NCI-H2227 treated with DMSO at 0.1 percent for 48 hours (cell line): ENCODE results near the gene CCDC54.
"Not testable (repeated sequence)": the region's sequence is repeated elsewhere in the genome, so short reads cannot be mapped to it uniquely, and the experiment has no call there.

ENCODE experiments used
- DNase-seq: peaks from one replicate; lab custom pipeline; 2025; lab: John Stamatoyannopoulos, UW

CCDC54 gene

DNA sequence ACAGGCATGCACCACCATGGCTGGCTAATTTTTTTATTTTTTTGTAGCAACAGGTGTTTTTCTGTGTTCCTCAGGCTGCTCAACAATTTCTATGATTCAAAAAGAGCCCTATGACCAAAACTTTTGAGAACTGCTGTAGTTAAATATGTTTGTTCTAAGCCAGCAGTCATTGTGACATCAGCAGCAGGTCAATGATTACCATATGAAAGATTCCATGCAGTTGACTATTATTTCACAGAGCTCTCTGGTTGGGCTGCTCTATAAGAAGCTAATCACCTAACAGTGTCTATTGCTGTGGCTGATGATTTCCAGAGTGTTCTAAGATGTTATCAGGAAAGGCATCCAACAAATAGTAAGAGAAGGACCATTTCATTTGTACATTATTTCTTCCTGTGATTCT is at the start of gene CCDC54:
Gene CCDC54 (plus strand): TSS at position 289 of the 400 bp plus-strand sequence. CDS start 149 bp downstream, outside the sequence.
- no peak for DNase-seq

DNA sequence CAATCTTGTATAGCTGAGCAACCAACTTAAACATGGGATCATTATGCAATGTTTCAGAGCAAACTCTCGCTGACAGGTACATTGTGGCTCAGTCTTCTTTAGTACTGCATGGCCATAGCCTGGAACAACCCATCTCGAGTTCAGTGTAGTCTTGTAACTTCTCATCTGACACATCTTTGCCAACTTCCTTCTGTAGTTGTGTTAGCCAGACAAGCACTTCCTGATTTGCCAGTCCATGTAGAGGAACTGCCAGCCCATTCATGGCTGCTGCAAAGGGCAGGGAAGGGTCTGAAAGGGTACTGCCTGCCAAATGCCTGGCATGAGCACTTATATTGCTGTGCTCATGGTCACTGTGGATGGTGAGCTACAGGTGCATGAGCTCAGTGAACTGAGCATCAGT is 49.2 kb upstream of the CCDC54 start:
- no peak for DNase-seq

DNA sequence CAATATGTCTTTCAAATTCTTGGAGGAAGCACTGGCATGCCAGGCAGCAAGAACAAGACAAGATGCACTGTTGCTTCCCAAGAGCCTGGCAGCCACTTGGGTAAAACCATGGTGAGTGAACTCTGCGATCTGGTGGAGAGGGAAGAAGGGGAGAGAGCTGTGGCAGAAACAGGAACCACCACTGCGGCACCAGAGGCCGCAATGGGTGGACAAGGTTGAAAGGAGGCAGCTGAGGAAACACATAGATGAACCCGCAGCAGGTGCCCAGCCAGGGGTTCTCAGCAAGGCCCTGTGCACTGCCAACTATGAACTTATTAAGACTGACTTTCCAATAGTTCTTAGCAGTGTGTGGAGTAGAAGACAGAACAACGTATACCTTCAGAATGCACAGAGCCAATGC is 48.2 kb upstream of the CCDC54 start:
- DNase-seq = no peak

DNA sequence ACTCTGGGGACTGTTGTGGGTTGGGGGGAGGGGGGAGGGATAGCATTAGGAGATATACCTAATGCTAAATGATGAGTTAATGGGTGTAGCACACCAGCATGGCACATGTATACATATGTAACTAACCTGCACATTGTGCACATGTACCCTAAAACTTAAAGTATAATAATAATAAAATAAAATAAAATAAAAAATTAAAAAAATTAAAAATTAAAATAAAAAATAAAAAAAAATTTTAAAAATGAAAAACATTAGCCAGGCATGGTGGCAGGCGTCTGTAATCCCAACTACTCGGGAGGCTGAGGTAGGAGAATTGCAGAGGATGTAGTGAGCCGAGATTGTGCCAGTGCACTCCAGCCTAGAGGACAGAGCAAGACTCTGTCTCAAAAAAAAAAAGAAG is 37.5 kb upstream of the CCDC54 start:
- not testable (repeated sequence) for DNase-seq

DNA sequence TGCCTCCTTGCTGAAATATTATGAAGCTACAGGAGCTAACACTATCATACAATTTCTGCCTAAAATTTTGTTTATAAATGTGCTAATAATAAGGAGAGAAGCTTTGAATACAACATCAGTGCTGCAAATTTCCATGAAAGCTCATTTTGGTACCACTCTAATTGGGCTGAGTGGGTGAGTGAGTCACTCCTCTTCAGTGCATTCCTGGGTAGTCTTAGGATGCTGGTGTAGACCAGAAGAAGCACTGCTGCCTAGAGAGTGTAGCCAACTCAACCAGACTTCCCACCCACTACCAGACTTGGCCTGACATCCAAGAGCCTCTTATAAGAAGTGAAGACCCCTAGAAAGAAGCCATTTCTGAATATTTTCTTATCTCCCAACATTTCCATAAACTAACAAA is 32.5 kb upstream of the CCDC54 start:
- no peak for DNase-seq

DNA sequence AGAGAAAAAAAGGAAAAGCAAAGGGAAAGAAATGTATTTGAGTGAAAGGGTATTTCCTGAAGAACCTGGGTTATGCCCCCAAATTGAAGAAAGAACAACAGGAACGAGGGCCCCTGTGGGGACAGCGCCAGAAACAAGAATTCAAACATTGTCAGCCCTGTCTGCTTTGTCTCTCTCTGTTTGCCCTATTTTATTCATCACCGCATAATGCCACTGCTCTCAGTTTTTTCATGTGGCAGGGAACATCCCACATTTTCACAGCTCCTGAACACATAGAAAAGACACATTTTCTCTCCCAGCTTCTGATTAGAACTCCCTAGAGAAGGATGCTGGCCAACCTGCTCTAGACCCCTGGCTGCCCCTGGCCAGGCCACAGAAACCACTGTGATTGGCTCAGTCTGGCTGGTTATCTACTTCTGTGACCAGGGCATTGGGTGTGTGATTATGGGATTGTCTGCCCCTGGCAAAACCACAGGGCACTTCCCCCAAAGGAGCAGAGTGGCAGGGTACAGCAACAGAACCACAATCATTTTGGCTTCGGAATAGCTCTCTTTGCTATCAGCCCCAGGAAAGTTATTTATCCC is 31.3 kb upstream of the CCDC54 start:
- DNase-seq = no peak

DNA sequence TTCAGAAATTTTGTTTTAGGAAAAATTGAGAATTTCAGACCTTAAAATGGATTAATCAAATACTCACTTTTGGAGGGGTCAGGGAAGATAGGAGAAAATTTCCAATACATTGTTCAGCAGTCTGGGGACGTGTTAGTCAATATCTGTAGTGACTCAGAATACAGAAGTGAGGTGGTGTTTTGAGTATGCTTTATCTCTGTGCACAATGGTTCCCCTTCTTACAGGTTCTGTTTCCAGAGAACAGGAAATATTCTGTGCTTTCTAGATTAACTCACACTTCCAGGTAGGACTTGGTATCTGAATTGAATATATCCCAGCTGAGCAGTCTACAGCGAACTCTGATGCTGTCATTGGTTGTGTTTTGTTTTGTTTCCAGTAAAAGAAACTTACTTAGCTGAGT is 30.7 kb upstream of the CCDC54 start:
- no peak for DNase-seq

DNA sequence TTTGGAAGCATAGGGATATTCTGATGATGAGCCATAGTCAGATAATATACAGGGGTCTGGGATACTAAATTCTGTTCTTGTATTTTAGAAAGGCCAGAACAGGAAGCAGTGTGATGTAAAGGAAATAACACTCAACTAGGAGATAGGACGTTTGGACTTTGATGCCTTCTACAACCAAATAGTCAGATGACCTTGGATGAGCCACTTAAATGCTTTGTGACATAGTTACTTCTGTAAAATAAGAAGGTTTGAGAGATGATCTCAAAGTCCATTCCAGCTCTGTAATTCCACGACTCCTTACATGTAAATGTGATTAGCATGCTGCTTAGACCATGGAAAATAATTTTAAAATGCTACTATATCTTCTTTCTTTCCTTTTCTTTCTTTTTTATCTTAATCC is 29.5 kb upstream of the CCDC54 start:
- no peak for DNase-seq

DNA sequence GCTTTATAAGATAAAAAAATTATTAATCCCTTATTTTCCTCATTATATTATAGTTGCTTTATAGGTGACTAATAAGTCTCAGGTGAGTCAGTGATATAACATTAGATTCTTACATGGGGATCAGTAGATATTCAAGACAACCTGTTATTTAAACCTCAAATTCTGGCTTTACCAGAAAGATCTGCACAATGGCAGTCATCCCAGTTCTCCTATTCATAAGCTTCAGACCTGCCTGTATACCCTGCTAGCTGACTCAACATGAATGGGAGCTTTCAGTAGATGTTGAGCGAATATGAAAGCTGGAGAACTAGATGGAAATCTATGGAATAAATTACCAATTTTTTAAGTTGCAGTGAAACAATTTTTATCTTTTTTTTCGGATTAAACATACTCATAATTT is 20.5 kb upstream of the CCDC54 start:
- DNase-seq = no peak

DNA sequence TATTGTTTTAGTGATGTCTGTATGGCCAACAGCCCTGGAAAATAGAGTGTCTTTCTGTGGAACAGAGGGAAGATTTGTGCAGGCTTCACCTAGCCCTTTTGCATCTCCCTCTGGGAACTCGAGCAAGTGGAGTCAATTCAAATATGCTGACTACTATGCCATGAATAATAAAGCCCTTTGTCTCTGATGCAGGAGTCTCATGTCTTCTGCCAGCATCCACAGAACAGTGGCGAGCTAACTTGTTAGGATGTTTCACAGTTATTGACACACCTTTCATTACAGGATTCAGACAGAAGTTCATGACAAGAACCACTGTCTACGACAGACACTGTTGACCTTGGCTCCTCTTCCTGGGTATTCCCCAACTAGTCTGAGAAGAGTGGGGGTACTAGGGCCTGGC is 15.6 kb upstream of the CCDC54 start:
- no peak for DNase-seq

DNA sequence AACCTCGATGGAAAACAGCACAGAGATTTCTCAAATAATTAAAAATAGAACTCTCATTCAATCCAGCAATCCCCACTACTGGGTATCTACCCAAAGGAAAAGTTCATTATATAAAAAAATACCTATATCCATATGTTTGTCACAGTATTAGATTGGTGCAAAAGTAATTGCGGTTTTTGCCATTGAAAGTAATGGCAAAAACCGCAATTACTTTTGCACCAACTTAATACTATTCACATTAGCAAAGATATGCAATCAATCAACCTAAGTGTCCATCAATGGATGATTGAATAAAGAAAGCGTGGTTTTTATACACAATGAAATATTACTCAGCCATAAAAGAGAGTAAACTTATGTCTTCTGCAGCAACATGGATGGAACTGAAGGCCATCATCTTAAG is 12.2 kb upstream of the CCDC54 start:
- DNase-seq = no peak

DNA sequence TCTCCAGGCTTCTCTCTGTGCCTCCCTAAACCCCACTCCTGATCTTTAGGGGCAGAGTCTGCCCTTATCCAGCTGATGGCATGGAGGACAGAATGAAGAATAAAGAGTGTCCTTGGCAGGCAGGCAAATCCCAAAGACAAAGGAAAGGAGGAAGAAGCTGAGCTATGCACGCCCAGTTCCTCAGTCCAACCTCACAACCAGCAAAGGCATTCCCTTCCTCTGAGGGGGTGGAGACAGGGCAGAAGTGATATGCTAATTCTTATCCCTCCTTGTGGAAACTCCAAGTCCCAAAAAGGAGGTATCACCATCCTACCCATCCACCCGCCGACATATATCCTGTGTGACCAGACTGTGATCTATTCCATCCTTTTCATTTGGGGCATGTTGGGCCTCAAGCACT is 10.5 kb upstream of the CCDC54 start:
- DNase-seq = no peak

DNA sequence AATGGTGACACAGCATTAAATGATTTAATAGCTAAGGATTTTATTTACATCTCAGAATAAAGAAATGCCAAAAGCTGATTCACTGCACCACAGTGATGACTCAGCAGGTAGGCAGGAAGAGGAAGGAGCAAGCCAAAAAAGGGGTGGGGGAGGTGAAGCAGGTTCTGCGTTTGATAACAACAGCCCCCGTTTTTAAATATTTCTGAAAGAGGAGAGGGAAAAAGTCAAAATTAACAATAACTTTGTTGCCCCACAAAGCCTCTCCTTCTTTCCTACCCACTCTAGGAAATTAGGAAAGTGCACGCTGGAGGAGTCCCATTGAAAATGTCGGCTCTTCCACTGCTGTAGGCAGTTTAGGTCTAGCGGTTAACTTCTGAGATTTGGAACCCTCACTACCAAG is 9.9 kb upstream of the CCDC54 start:
- DNase-seq = no peak

DNA sequence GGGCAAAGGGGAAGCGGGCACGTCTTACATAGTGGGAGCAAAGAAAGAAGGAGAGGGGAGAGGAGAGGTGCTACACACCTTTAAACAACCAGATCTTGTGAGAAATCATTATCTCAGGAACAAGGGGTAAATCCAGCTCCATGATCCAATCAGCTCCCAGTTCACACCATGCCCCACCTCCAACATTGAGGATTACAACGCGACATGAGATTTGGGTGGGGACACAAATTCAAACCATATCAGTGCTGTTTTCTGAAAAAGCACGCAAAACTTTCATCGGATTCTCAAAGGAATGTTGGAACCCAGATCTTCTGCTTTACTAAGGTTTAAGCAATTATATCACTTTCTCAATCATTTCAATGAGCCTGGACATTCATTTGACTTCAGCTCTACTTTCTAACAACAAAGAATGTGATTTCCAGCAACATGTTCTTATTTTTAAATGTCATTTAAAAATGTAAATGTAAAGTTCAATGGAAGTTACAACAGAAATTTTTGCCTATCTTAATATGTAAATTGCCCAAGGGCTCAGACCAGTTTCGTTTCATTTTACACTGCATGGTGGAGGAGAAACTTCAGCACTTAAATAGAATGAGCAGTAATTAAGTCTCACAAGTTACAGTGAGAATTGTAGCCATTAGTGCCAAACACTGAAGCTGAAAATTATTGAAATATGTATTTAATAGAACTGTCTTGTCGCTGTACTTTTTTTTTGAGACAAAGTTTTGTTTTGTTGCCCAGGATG is 8.4 kb upstream of the CCDC54 start:
- no peak for DNase-seq

DNA sequence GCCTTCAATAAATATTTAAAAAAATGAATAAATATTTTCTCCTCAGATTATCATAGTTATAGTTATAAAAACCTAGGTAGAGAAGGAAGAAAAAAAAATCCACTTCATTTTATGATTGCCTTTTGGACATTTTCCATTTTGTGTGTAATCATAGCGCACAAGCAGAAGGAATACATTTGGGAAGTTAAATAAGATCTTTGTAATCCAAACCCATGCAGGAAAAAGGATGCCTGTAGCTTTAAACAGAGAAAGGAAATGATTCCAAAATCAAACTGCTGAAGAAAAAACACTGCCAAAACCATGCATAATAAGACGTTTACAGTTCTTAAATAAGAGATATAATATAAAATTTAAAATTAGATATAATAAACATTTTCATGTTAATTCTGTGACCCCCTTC is 7.4 kb upstream of the CCDC54 start:
- DNase-seq = no peak

DNA sequence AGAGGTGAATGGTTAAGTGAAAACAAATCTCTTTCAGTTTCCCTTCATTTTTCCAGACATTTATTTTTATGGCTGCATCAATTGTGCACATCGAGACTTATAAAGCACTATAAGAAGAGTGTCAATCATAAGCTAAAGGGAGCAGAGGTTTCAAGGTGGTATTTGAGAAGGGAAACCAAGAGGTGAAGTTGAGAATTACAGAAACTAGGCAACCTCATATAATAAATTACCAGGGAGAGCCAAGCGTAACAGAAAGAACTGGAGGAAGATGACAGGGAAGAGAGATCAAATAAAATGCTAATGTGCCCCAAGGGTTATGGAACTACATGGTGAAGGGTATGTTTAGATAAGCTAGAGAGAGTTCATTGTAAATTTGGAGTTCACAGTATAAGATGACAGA is 6.3 kb upstream of the CCDC54 start:
- DNase-seq = no peak

DNA sequence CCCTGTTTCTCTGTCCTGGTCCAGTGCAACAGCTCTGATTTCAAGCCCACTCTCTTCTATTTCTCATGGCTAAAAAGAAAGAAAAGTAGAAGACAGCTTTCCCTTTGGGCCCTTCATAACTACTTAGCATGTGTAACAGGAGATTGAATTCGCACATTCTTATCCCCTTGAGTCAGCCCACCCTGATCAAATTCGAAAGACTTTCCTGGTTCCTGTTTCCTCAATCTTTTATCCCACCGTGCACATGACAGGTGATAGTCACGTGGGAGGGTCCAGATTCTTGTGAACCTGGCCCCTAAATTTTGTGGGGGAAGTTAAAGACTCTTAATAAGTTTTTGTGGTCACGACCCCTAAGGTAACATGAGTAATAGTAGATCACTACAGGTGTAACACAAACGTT is 4.7 kb upstream of the CCDC54 start:
- no peak for DNase-seq

DNA sequence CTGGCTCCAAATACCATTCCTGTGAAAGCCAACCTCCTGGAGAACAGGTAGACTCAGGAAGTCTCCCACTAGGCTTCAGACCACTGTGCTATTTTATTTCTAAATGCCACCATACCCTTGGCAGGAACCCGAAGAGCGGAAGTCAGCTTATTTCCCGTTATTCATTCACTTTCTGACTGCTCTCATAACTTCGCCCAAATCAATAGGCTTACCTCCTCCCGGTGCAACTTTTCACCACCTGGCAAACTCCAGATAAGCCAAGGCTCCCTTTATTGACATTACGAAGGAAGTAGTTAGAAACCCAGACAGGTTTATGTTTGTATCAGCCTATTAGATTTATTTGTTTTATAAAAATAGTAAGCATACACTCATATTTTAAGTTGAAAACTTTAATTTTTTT is 3.3 kb upstream of the CCDC54 start:
- no peak for DNase-seq

DNA sequence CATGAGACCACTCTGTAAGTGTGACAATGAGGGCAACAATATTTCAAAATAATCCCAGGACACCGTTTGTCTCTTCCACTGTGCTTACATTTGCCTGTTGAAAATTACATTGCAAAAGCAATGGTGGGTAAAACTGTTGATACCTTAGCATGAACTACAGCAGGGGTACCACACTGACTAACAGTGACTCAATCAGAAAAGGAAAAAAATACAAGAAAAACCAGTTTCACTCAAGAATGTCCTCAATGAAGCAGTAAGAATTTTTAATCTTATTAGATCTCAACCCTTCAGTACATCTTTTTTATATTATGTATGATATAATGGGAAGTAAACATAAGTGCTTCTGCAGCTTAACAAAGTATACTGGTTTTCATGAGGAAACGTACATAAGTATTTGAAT is 1.6 kb upstream of the CCDC54 start:
- DNase-seq = no peak

DNA sequence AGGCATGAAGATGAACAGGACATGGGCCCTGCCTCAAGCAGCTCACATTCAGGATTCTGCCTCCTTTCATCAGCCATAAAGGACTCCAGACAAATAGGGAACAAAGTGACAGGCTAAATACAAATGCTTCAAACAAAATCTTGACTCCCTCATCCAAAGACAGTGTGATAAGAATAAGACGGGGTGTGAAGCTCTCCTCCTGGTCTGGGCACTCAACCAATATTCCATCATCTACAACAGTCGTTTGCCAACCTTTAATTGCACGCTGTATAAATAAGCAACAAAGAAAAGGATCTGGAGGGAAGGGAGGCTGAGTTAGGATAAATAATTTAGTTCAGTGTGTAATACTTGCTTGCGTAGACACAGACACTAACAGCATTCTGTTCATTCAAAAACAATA is 5.4 kb downstream of the CCDC54 start:
- no peak for DNase-seq

DNA sequence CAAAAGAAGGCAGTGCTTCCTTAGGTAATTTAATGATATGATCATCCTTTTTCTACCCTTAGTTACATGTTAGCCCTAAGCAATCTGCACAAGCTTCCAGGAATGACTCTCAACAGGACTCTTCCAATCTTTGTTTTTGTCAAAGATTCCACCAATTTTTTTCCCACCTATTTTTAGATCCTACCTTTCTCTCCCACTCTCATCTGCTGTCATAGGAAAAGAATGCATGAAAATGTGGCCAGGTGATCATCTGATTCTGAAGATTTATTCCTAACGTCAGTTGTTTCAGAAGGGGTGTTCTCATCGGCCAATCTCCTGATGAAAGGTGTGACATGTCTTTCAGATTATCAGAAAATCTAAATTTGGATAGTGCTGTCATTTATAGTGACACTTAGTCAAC is 7.2 kb downstream of the CCDC54 start:
- no peak for DNase-seq

DNA sequence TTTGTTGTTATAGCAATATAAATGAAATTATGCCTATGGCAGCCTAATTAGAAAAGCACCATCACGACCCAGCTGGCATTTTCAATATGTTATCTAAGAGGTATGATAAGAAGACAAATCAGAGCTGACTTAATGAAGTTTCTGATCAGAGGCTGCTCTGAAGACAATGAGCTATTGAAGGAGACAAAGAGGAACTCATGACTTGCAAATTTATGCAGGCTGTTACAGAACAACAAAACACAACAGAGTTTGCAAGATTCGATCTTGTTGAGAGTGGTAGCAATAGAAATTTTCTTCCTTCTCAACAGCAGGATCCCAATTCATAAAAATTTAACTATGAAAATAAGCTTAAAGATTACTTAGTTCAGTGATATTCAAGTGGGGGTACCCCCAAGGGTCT is 7.7 kb downstream of the CCDC54 start:
- DNase-seq = no peak

DNA sequence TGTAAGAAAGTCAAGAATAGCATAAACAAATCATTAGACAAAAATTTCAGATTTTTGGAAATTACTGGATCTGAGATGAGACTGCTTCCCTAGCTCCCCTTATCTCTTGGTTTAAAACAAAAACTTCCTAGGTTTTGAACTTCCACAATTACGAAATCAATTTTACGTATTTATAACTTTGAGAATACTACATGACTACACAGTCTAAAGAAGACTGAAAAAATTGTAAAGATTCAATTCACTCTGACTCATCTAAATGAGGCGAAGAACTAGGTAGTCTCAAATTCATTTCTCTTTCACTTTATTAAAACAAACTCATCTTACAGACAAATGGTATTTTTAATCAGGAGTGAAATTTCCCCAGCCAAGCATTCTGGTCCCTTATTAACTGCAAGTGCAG is 10.3 kb downstream of the CCDC54 start:
- DNase-seq = no peak

DNA sequence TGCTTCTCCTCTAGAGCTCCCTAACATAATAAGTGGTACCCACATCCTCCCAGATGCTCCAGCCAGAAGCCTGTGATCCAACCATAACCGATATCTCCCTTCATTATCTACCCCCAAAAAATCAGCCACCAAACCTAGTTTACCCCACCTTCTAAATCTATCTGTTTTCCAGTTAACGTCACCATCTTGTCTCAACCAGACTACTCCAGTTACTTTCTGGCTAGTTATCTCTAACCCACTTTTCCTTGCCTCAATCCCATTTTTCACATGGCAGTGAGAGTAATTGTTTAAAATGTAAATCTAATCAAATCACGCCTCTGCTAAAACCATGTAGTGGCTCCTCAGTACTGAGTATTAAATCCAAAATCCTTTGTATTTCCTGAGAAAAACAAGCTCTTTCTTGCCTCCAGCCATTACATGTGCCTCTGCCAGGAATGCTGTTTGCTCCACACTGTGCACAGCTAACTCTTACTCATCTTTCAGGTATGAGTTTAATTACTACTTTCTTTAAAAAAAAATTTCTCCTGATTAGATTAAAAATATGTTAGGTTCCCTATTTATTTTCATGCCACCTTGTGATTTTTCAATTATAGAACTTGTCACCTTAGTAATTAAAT is 15.4 kb downstream of the CCDC54 start:
- DNase-seq = no peak
